Stomach (tissue), 9 donors: Measurements from ENCODE around the gene LAMTOR2. TPM values are rescaled to one million over a fixed set of nuclear protein-coding genes. Genes with fewer than 3 reads are reported as not detected.

ENCODE experiments used
- DNase-seq, 2 donors: peaks; one replicate each; pipeline versions ENCODE4 v3.0.0 to v3.0.0-alpha.2; 2013 to 2019
- H3K27ac ChIP-seq, 5 donors: fragments of 200-600 bp in 4 of 5; sonication (generic) in 4 of 5; one replicate each; pipeline ENCODE4 v1.5.1; 2013 to 2019; ENCODE audit warnings: mild to moderate bottlenecking in 1 of 5, moderate library complexity in 1 of 5
- H3K27me3 ChIP-seq, 3 donors: fragments of 200-600 bp; sonication (generic); one replicate each; pipeline ENCODE4 v1.5.1; 2017 to 2019; ENCODE audit warnings: mixed run types in 1 of 3
- H3K36me3 ChIP-seq, 4 donors: fragments of 200-600 bp; sonication (generic); 1 replicate in 3 of 4; 2 replicates in 1 of 4; pipeline ENCODE4 v1.5.1; 2016 to 2019
- H3K4me1 ChIP-seq, 4 donors: fragments of 200-600 bp; sonication (generic); one replicate each; pipeline ENCODE4 v1.5.1; 2016 to 2019
- H3K4me3 ChIP-seq, 4 donors: fragments of 200-600 bp; sonication (generic) in 3 of 4; one replicate each; pipeline ENCODE4 v1.5.1; 2016 to 2019; ENCODE audit warnings: mild to moderate bottlenecking in 1 of 4
- H3K9me3 ChIP-seq, 4 donors: fragments of 200-600 bp; sonication (generic); one replicate each; pipeline ENCODE4 v1.5.1; 2016 to 2019
- EP300 ChIP-seq: sonication (generic); formaldehyde crosslinking; IDR thresholded peaks from one replicate; pipeline ENCODE4 v1.6.1; 2017; ENCODE audit warnings: antibody characterized with exemption
- POLR2A ChIP-seq, 4 donors: fragments of 450-650 bp; IDR thresholded peaks; one replicate each; pipeline ENCODE4 v1.6.1; 2016; ENCODE audit warnings: antibody characterized with exemption in 4 of 4, control low read depth in 2 of 4, mild to moderate bottlenecking in 1 of 4, moderate library complexity in 1 of 4
- POLR2AphosphoS5 ChIP-seq, 3 donors: sonication (generic); formaldehyde crosslinking; IDR thresholded peaks; one replicate each; pipeline ENCODE4 v1.6.1; 2016; ENCODE audit warnings: antibody characterized with exemption in 3 of 3
- WGBS, 5 donors: extraction: QIAGEN DNeasy Blood & Tissue Kit in 3 of 5; methylation state at CpG; one replicate each; pipeline versions ENCODE4 v1.1.5 to v1.1.7; 2013 to 2018; 5-methylcytosine and 5-hydroxymethylcytosine counted together
- intact Hi-C: fragments of 100-400 bp; cut with DNase I; formaldehyde crosslinking; loops from one replicate; pipeline ENCODE4 v1.15.1; 2023; ENCODE audit warnings: low total_unique reads
- polyA plus RNA-seq, 3 donors: library from polyadenylated mRNA; stranded (reverse); fragments of 200-250 nt; gene quantifications; one replicate each; pipeline ENCODE4 v1.2.3, GENCODE V29; 2013
- total RNA-seq, 5 donors: library from RNA; depleted of rRNA; stranded (reverse); fragments of >200 nt; gene quantifications; one replicate each; pipeline versions ENCODE4 v1.1.0 to v1.2.3, GENCODE V29; 2014 to 2016
- TF ChIP-seq, protein P1 (sequence below), 7 experiments: fragments of 450-650 bp in 4 of 7; fragments of 200-600 bp in 3 of 7; sonication (generic) in 3 of 7; IDR thresholded peaks; one replicate each; pipeline ENCODE4 v1.5.1; 2016 to 2019; ENCODE audit warnings: antibody characterized with exemption in 7 of 7, control low read depth in 2 of 7, mild to moderate bottlenecking in 1 of 7
- donor health status: healthy with polysubstance abuse.
- donor health status: Bipolar disorder and iron deficiency.
- donor health status: healthy.

LAMTOR2 gene
- total and polyA plus RNA-seq, 8 donors = 7.0 to 170 (median 40.6) TPM; not detected in 1

DNA sequence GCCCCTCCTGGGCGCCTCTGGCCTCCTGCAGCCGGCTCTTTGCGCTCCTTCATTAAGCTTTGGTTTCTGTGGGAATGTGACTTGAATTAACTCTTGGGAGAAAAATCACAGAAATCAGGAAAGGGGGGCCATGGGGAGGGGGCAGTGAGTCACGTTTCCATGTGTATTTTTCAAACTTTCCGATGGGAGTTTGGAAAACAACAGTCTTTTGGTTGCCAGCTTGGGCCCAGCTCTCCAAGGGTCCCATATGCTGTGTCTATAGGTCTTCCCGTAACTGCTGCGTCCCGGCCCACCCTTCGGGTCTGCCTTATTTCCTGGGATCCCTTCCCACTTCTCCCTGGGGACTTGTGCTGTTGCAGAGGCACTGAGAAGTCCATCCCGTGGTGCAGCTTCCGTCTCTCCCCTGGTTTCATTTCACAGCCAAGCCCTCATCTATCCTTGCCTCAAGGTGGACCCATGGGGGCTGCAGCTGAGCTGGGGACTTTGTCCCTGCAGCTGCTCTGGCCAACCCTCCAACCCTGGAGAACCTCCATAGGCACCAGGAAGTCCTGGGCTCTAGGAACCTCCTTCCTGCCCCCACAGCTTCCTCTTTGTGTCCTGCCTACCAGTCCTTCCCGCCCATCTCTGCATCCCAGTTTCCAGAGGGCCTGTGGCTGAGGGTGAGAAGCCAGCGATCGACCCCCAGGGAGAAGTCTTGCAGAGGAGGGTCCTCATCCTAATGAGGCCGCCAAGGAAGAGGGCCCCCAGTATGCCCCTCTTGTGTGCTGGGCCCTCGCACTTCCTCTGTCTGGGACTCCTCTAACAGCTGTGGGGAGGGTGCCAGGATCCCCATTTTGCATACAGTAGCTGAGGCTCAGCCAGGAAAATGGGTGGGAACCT, 48.3 kb downstream of the LAMTOR2 start:
- H3K36me3 ChIP-seq = no peaks in the 10 kb centered on the region
- H3K27ac ChIP-seq = peak overlapping the region; percentile 72 to 96 (median 93)
- no peak overlapping the region for H3K4me3 ChIP-seq
- H3K27me3 ChIP-seq = no peaks in the 10 kb centered on the region
- no peaks in the 10 kb centered on the region for H3K9me3 ChIP-seq
- peak in 1 of 2 donors; percentile 80 for DNase-seq
- TF ChIP-seq POLR2AphosphoS5 (IDR thresholded peaks at IDR 0.05) = no peak
- TF ChIP-seq, protein P1, sequence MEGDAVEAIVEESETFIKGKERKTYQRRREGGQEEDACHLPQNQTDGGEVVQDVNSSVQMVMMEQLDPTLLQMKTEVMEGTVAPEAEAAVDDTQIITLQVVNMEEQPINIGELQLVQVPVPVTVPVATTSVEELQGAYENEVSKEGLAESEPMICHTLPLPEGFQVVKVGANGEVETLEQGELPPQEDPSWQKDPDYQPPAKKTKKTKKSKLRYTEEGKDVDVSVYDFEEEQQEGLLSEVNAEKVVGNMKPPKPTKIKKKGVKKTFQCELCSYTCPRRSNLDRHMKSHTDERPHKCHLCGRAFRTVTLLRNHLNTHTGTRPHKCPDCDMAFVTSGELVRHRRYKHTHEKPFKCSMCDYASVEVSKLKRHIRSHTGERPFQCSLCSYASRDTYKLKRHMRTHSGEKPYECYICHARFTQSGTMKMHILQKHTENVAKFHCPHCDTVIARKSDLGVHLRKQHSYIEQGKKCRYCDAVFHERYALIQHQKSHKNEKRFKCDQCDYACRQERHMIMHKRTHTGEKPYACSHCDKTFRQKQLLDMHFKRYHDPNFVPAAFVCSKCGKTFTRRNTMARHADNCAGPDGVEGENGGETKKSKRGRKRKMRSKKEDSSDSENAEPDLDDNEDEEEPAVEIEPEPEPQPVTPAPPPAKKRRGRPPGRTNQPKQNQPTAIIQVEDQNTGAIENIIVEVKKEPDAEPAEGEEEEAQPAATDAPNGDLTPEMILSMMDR (IDR thresholded peaks at IDR 0.05) = no peak
- TF ChIP-seq EP300 = no peak
- TF ChIP-seq POLR2A (IDR thresholded peaks at IDR 0.05) = no peak
- 64 to 85% (median 70%) methylated on average over 14 to 16 of the region's 16 CpGs for WGBS, 5 donors
- H3K4me1 ChIP-seq = peaks cover 40 to 80% (median 62%) of the 10 kb centered on the region in 4 donors
- intact Hi-C loops = no loop called here

DNA sequence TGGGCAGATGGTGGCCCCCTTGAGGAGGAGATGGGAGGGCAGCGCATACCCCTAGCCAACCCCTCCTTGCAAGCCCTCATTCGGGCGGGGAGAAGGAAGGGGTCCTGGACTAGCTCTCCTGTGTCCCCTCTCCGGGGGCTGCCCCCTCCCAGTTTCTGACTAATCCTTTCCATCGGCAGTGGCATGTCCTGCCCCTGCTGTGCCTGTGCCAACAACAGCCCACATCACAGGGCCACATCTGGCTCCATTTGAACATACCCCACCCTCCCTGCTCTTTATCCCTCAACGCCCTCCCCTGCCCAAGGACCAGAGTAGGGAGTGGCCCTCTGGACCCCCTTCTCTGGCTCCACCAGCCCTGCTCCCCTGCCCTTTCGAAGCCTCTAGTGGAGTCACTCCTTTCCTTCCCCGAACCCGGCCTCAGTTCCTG, 49.0 kb downstream of the LAMTOR2 start:
- Histone ChIP-seq H3K4me1 (peaks cover 40 to 83% (median 63%) of the 10 kb centered on the region in 4 donors), H3K4me3 (peak overlapping the region in 1 of 4 donors; percentile 1), H3K27me3 (no peaks in the 10 kb centered on the region), H3K36me3 (no peaks in the 10 kb centered on the region), H3K27ac (peak overlapping the region; percentile 72 to 96 (median 93)), H3K9me3 (no peaks in the 10 kb centered on the region)
- intact Hi-C loops = no loop called here
- peak in 1 of 2 donors; percentile 78 for DNase-seq
- WGBS, 5 donors = 34 to 60% (median 55%) methylated on average over 8 to 9 of the region's 9 CpGs
- no peak for TF ChIP-seq POLR2A (IDR thresholded peaks at IDR 0.05)
- TF ChIP-seq POLR2AphosphoS5 (IDR thresholded peaks at IDR 0.05) = no peak
- TF ChIP-seq, protein P1 (IDR thresholded peaks at IDR 0.05) = no peak
- TF ChIP-seq EP300 = no peak

GRCh38 chr1:156104065-156104810, 49.7 kb downstream of the LAMTOR2 start:
- Histone ChIP-seq H3K36me3 (no peaks in the 10 kb centered on the region), H3K4me3 (peak overlapping the region in 1 of 4 donors; percentile 1), H3K27me3 (no peaks in the 10 kb centered on the region), H3K9me3 (no peaks in the 10 kb centered on the region), H3K4me1 (peaks cover 40 to 83% (median 64%) of the 10 kb centered on the region in 4 donors), H3K27ac (peak overlapping the region; percentile 90 to 96 (median 94))
- TF ChIP-seq POLR2AphosphoS5 (IDR thresholded peaks at IDR 0.05) = peak in 1 of 3 donors; percentile 36
- no peak for TF ChIP-seq POLR2A (IDR thresholded peaks at IDR 0.05)
- TF ChIP-seq, protein P1 (IDR thresholded peaks at IDR 0.05) = no peak
- no peak for TF ChIP-seq EP300
- intact Hi-C loops = no loop called here
- peak; percentile 70 to 98 for DNase-seq
- 28 to 36% (median 33%) methylated on average over 15 of the region's 15 CpGs for WGBS, 5 donors
